Caco-2 (cell line): Measurements from ENCODE around the gene IRF2BP2. TPM values are rescaled to one million over a fixed set of nuclear protein-coding genes. Genes with fewer than 3 reads are reported as not detected.

Source experiments
- BruUV-seq: library from RNA; stranded (reverse); fragments of 400-500 nt; replicated peaks from 2 replicates; lab custom pipeline; 2021; lab: Mats Ljungman, UMichigan
- CTCF ChIA-PET: fragments of 300-600 bp; sonication (Branson Sonifier 250); formaldehyde crosslinking; loops from one replicate; lab custom pipeline; 2022; ENCODE audit warnings: antibody characterized with exemption; lab: Charles Lee
- POLR2A ChIA-PET: fragments of 300-600 bp; sonication (Branson Sonifier 250); formaldehyde crosslinking; loops from one replicate; lab custom pipeline; 2022; ENCODE audit warnings: antibody characterized with exemption; lab: Charles Lee
- DNase-seq, 2 experiments: peaks; one replicate each; pipeline versions ENCODE4 v3.0.0 to v3.0.0-alpha.2; 2020 to 2022
- H3K27me3 ChIP-seq: replicated peaks from 2 replicates; pipeline ENCODE4 v1.6.0; 2011; ENCODE audit warnings: low read length; ENCODE audit not compliant: control insufficient read depth, insufficient read depth
- H3K36me3 ChIP-seq: 2 replicates; pipeline ENCODE4 v1.5.1; 2011; ENCODE audit warnings: low read length; ENCODE audit not compliant: control insufficient read depth, insufficient read depth
- H3K4me1 ChIP-seq: fragments of 250-450 bp; sonication (Bioruptor Pico); 2 replicates; pipeline ENCODE4 v1.5.1; 2020; ENCODE audit warnings: mild to moderate bottlenecking
- H3K4me3 ChIP-seq: 2 replicates; pipeline ENCODE4 v1.5.1; 2011; ENCODE audit warnings: low read depth, mild to moderate bottlenecking, control low read depth, low read length
- H3K9me3 ChIP-seq: fragments of 250-450 bp; sonication (Bioruptor Pico); 2 replicates; pipeline ENCODE4 v1.5.1; 2020; ENCODE audit warnings: mild to moderate bottlenecking, moderate library complexity
- H3K27ac Mint-ChIP-seq: one replicate; pipeline ENCODE4 v1.8.0; 2022; ENCODE audit warnings: mixed read lengths; ENCODE audit not compliant: unreplicated experiment
- H3K27me3 Mint-ChIP-seq: one replicate; pipeline ENCODE4 v1.8.0; 2022; ENCODE audit warnings: mixed read lengths; ENCODE audit not compliant: insufficient read depth, unreplicated experiment
- H3K36me3 Mint-ChIP-seq: one replicate; pipeline ENCODE4 v1.8.0; 2022; ENCODE audit warnings: mild to moderate bottlenecking, mixed read lengths; ENCODE audit not compliant: insufficient read depth, unreplicated experiment
- H3K4me1 Mint-ChIP-seq: one replicate; pipeline ENCODE4 v1.8.0; 2022; ENCODE audit warnings: low read depth, mixed read lengths; ENCODE audit not compliant: unreplicated experiment
- H3K4me3 Mint-ChIP-seq: one replicate; pipeline ENCODE4 v1.8.0; 2022; ENCODE audit warnings: mild to moderate bottlenecking, moderate library complexity, mixed read lengths; ENCODE audit not compliant: unreplicated experiment
- H3K9me3 Mint-ChIP-seq: one replicate; pipeline ENCODE4 v1.8.0; 2022; ENCODE audit warnings: mixed read lengths; ENCODE audit not compliant: unreplicated experiment
- intact Hi-C: fragments of 100-400 bp; cut with micrococcal nuclease; formaldehyde crosslinking; loops from one replicate; pipeline ENCODE4 v1.10.0; 2022; ENCODE audit not compliant: unreplicated experiment
- total RNA-seq: library from RNA; stranded (reverse); gene quantifications from 2 replicates; pipeline ENCODE4 v1.2.3, GENCODE V29; 2022
- TF ChIP-seq, protein P1 (sequence below), 2 experiments: fragments of 200-600 bp in 1 of 2; IDR thresholded peaks; 1 replicate in 1 of 2; 2 replicates in 1 of 2; pipeline versions ENCODE4 v1.5.1 to v1.8.0; 2011 to 2022; ENCODE audit warnings: antibody characterized with exemption in 1 of 2, control low read depth in 1 of 2, inconsistent platforms in 1 of 2, low read depth in 1 of 2, low read length in 1 of 2, mild to moderate bottlenecking in 1 of 2, moderate library complexity in 1 of 2; ENCODE audit not compliant: insufficient read depth in 1 of 2, severe bottlenecking in 1 of 2, unreplicated experiment in 1 of 2

The IRF2BP2 gene
- total RNA-seq, 1 experiment from 2014 or later, result 135 TPM

DNA sequence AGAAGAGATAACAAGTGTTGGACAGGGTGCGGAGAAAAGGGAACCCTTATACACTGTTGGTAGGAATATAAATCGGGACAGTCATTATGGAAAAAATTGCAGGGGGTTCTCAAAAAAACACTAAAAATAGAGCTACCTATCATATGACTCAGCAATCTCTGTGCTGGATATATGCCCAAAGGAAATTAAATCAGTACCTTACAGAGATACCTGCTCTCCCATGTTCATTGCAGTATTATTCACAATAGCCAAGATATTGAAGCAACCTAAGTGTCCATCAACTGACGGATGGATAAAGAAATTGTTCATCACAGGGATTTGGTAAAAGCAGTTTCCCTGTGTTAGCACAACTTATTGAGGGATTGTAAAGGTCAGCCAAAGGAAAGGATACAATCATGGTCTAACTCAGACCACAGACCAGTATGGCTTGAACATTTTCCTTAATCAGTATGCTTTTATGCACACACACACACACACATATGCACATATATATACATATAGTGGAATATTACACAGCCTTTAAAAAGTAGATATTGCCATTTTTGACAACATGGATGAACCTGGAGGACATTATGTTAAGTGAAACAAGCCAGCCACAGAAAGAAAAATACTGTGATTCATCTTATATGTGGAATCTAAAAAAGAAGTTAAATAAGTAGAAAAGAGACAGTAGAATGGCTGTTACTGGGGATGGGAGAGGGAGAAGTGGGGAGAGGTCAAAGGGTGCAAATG, 44.2 kb upstream of the IRF2BP2 start:
- DNase-seq, result no peak
- ChIA-PET CTCF (no interaction called here), POLR2A (no interaction called here)
- no TSS peak for BruUV-seq
- Histone ChIP-seq H3K27me3 (no peaks in the 10 kb centered on the region), H3K4me3 (no peak overlapping the region), H3K9me3 (no peaks in the 10 kb centered on the region), H3K36me3 (no peaks in the 10 kb centered on the region), H3K4me1 (peaks cover 20% of the 10 kb centered on the region)
- H3K27me3 Mint-ChIP-seq, result no peaks in the 10 kb centered on the region
- H3K36me3 Mint-ChIP-seq, result no peaks in the 10 kb centered on the region
- intact Hi-C loops, result no loop called here
- H3K9me3 Mint-ChIP-seq, result peaks cover 8% of the 10 kb centered on the region
- no peak overlapping the region for H3K4me3 Mint-ChIP-seq
- TF ChIP-seq, protein P1, sequence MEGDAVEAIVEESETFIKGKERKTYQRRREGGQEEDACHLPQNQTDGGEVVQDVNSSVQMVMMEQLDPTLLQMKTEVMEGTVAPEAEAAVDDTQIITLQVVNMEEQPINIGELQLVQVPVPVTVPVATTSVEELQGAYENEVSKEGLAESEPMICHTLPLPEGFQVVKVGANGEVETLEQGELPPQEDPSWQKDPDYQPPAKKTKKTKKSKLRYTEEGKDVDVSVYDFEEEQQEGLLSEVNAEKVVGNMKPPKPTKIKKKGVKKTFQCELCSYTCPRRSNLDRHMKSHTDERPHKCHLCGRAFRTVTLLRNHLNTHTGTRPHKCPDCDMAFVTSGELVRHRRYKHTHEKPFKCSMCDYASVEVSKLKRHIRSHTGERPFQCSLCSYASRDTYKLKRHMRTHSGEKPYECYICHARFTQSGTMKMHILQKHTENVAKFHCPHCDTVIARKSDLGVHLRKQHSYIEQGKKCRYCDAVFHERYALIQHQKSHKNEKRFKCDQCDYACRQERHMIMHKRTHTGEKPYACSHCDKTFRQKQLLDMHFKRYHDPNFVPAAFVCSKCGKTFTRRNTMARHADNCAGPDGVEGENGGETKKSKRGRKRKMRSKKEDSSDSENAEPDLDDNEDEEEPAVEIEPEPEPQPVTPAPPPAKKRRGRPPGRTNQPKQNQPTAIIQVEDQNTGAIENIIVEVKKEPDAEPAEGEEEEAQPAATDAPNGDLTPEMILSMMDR (IDR thresholded peaks at IDR 0.05; ENCODE audit: insufficient read depth in 1 of 2, low read depth in 1 of 2, low read length in 1 of 2, severe bottlenecking in 1 of 2, unreplicated experiment in 1 of 2), result no peak
- H3K27ac Mint-ChIP-seq, result no peak overlapping the region
- H3K4me1 Mint-ChIP-seq, result peaks cover 13% of the 10 kb centered on the region

DNA sequence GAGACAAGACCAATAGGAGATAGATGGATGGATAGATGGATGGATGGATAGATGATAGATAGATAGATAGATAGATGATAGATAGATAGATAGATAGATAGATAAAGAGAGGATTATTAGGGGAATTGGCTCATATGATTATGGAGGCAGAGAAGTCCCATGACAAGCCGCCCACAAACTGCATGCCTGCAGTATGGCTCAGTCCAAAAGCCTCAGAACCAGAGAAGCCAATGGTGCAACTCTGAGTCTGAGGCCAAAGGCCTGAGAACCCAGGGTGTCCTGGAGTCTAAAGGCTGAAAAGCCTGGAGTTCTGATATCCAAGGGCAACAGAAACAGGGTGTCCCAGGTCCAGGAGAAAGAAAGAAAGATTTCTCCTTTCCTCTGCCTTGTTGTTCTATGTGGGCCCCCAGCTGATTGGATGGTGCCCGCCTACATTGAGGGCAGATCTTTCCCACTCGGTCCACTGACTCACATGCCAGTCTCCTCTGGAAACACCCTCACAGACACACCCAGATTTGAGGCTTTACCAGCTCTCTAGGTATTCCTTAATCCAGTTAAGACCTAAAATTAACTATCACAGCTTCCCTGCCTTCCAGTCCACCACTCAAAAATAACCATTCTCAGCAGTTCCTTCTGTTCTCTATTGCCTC, 39.6 kb upstream of the IRF2BP2 start:
- no TSS peak for BruUV-seq
- TF ChIP-seq, protein P1 (IDR thresholded peaks at IDR 0.05; ENCODE audit: insufficient read depth in 1 of 2, low read depth in 1 of 2, low read length in 1 of 2, severe bottlenecking in 1 of 2, unreplicated experiment in 1 of 2), result no peak
- H3K4me3 ChIP-seq, result no peak overlapping the region
- Mint-ChIP-seq H3K4me1 (peaks cover 4% of the 10 kb centered on the region), H3K27ac (no peak overlapping the region), H3K36me3 (no peaks in the 10 kb centered on the region), H3K27me3 (no peaks in the 10 kb centered on the region), H3K4me3 (no peak overlapping the region), H3K9me3 (peaks cover 35% of the 10 kb centered on the region)
- no peak for DNase-seq
- intact Hi-C loops, result no loop called here
- H3K4me1 ChIP-seq, result peaks cover 3% of the 10 kb centered on the region; the same call in 1 of the 2 replicates
- H3K27me3 ChIP-seq, result no peaks in the 10 kb centered on the region
- ChIA-PET CTCF (interaction anchor here (0.5 kb wide), 1 partner anchor 380 kb away, joined by 3 read pairs; no protein-coding TSS in a partner anchor), POLR2A (no interaction called here)
- peaks cover 7% of the 10 kb centered on the region; the same call in 1 of the 2 replicates for H3K9me3 ChIP-seq
- no peaks in the 10 kb centered on the region for H3K36me3 ChIP-seq

DNA sequence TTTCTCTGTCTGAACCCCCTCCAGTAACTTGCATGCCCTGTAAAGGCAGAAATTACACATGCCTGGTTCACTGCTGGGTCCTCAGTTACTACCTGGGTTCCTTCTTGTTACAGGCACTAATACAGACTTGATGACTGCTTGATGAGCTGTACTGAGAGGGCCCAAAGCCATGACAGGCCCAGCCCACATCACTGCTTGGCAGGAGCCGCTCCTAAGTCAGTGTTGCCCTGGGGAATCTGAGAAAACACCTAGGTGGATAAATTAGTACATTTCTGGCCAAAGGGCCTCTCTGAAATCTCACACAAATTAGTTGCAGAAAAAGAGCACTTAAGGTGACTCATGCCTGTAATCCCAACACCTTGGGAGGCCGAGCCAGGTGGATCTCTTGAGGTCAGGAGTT, 37.8 kb upstream of the IRF2BP2 start:
- Mint-ChIP-seq H3K27me3 (no peaks in the 10 kb centered on the region), H3K36me3 (peaks cover 9% of the 10 kb centered on the region), H3K4me1 (peaks cover 15% of the 10 kb centered on the region), H3K9me3 (peaks cover 40% of the 10 kb centered on the region), H3K27ac (no peak overlapping the region), H3K4me3 (no peak overlapping the region)
- Histone ChIP-seq H3K9me3 (peaks cover 7% of the 10 kb centered on the region; the same call in 1 of the 2 replicates), H3K27me3 (no peaks in the 10 kb centered on the region), H3K36me3 (no peaks in the 10 kb centered on the region), H3K4me3 (no peak overlapping the region), H3K4me1 (peaks cover 18% of the 10 kb centered on the region)
- intact Hi-C loops, result no loop called here
- CTCF ChIA-PET, result interaction anchor here (0.5 kb wide), 1 partner anchor 164 kb away, joined by 7 read pairs; no protein-coding TSS in a partner anchor
- POLR2A ChIA-PET, result no interaction called here
- DNase-seq, result no peak
- no TSS peak for BruUV-seq
- TF ChIP-seq, protein P1 (IDR thresholded peaks at IDR 0.05; ENCODE audit: insufficient read depth in 1 of 2, low read depth in 1 of 2, low read length in 1 of 2, severe bottlenecking in 1 of 2, unreplicated experiment in 1 of 2), result no peak
